Measurements from ENCODE around the gene HIBCH.
"Not testable (repeated sequence)": the region's sequence is repeated elsewhere in the genome, so short reads cannot be mapped to it uniquely, and the experiment has no call there.

Gene HIBCH

GRCh38 chr2:190261851-190262250 is 57.8 kb downstream of the HIBCH start:
- Histone ChIP-seq H3K9ac (ENCODE audit: insufficient read length, low read depth) (no peak overlapping the region), H3K4me3 (ENCODE audit: insufficient read length, low read depth) (no peak overlapping the region), H3K36me3 (ENCODE audit: insufficient read depth, insufficient read length, low read length) (peaks cover 8% of the 10 kb centered on the region), H3K4me1 (ENCODE audit: insufficient read depth, insufficient read length) (no peaks in the 10 kb centered on the region), H3K27me3 (ENCODE audit: insufficient read depth, insufficient read length) (no peaks in the 10 kb centered on the region), H3K9me3 (ENCODE audit: insufficient read depth, low read length) (peaks cover 14% of the 10 kb centered on the region; the same call in 1 of the 2 replicates)
- DNase-seq (ENCODE audit: low read depth, low spot score), result no peak
- no peak for TF ChIP-seq YY1 (IDR thresholded peaks at IDR 0.05; ENCODE audit: insufficient read depth, insufficient read length)
- TF ChIP-seq ZNF274 (IDR thresholded peaks at IDR 0.05; ENCODE audit: low read depth, low read length), result no peak
- TF ChIP-seq SUZ12 (IDR thresholded peaks at IDR 0.05; ENCODE audit: extremely low read depth, insufficient read depth, insufficient read length), result no peak

- no peak for DNase-seq (ENCODE audit: low read depth, low spot score)
- Histone ChIP-seq H3K4me1 (ENCODE audit: insufficient read depth, insufficient read length) (no peaks in the 10 kb centered on the region), H3K4me3 (ENCODE audit: insufficient read length, low read depth) (no peak overlapping the region), H3K9me3 (ENCODE audit: insufficient read depth, low read length) (no peaks in the 10 kb centered on the region), H3K9ac (ENCODE audit: insufficient read length, low read depth) (no peak overlapping the region), H3K36me3 (ENCODE audit: insufficient read depth, insufficient read length, low read length) (peaks cover 20% of the 10 kb centered on the region), H3K27me3 (ENCODE audit: insufficient read depth, insufficient read length) (no peaks in the 10 kb centered on the region)
- no peak for TF ChIP-seq ZNF274 (IDR thresholded peaks at IDR 0.05; ENCODE audit: low read depth, low read length)
- no peak for TF ChIP-seq SUZ12 (IDR thresholded peaks at IDR 0.05; ENCODE audit: extremely low read depth, insufficient read depth, insufficient read length)
- no peak for TF ChIP-seq YY1 (IDR thresholded peaks at IDR 0.05; ENCODE audit: insufficient read depth, insufficient read length)
Measured at GRCh38 chr2:190256087-190256486, 63.5 kb downstream of the HIBCH start.

GRCh38 chr2:190255676-190256075 is 64.0 kb downstream of the HIBCH start:
- H3K4me3 ChIP-seq (ENCODE audit: insufficient read length, low read depth), result no peak overlapping the region
- H3K9ac ChIP-seq (ENCODE audit: insufficient read length, low read depth), result no peak overlapping the region
- peaks cover 20% of the 10 kb centered on the region for H3K36me3 ChIP-seq (ENCODE audit: insufficient read depth, insufficient read length, low read length)
- no peaks in the 10 kb centered on the region for H3K4me1 ChIP-seq (ENCODE audit: insufficient read depth, insufficient read length)
- H3K9me3 ChIP-seq (ENCODE audit: insufficient read depth, low read length), result no peaks in the 10 kb centered on the region
- DNase-seq (ENCODE audit: low read depth, low spot score), result no peak
- TF ChIP-seq YY1 (IDR thresholded peaks at IDR 0.05; ENCODE audit: insufficient read depth, insufficient read length) (no peak), SUZ12 (IDR thresholded peaks at IDR 0.05; ENCODE audit: extremely low read depth, insufficient read depth, insufficient read length) (no peak), ZNF274 (IDR thresholded peaks at IDR 0.05; ENCODE audit: low read depth, low read length) (no peak)
- no peaks in the 10 kb centered on the region for H3K27me3 ChIP-seq (ENCODE audit: insufficient read depth, insufficient read length)

GRCh38 chr2:190254063-190254850 is 65.4 kb downstream of the HIBCH start:
- H3K9me3 ChIP-seq (ENCODE audit: insufficient read depth, low read length), result no peaks in the 10 kb centered on the region
- H3K4me3 ChIP-seq (ENCODE audit: insufficient read length, low read depth), result no peak overlapping the region
- H3K9ac ChIP-seq (ENCODE audit: insufficient read length, low read depth), result no peak overlapping the region
- DNase-seq (ENCODE audit: low read depth, low spot score), result no peak
- no peaks in the 10 kb centered on the region for H3K27me3 ChIP-seq (ENCODE audit: insufficient read depth, insufficient read length)
- H3K4me1 ChIP-seq (ENCODE audit: insufficient read depth, insufficient read length), result no peaks in the 10 kb centered on the region
- TF ChIP-seq YY1 (IDR thresholded peaks at IDR 0.05; ENCODE audit: insufficient read depth, insufficient read length) (no peak), ZNF274 (IDR thresholded peaks at IDR 0.05; ENCODE audit: low read depth, low read length) (no peak), SUZ12 (IDR thresholded peaks at IDR 0.05; ENCODE audit: extremely low read depth, insufficient read depth, insufficient read length) (no peak)
- H3K36me3 ChIP-seq (ENCODE audit: insufficient read depth, insufficient read length, low read length), result peaks cover 20% of the 10 kb centered on the region

GRCh38 chr2:190250421-190250820 is 69.2 kb downstream of the HIBCH start:
- no peaks in the 10 kb centered on the region for H3K9me3 ChIP-seq (ENCODE audit: insufficient read depth, low read length)
- H3K27me3 ChIP-seq (ENCODE audit: insufficient read depth, insufficient read length), result no peaks in the 10 kb centered on the region
- peaks cover 8% of the 10 kb centered on the region for H3K36me3 ChIP-seq (ENCODE audit: insufficient read depth, insufficient read length, low read length)
- no peak for TF ChIP-seq SUZ12 (IDR thresholded peaks at IDR 0.05; ENCODE audit: extremely low read depth, insufficient read depth, insufficient read length)
- no peak for TF ChIP-seq YY1 (IDR thresholded peaks at IDR 0.05; ENCODE audit: insufficient read depth, insufficient read length)
- no peak for TF ChIP-seq ZNF274 (IDR thresholded peaks at IDR 0.05; ENCODE audit: low read depth, low read length)
- no peak overlapping the region for H3K4me3 ChIP-seq (ENCODE audit: insufficient read length, low read depth)
- no peak for DNase-seq (ENCODE audit: low read depth, low spot score)
- H3K9ac ChIP-seq (ENCODE audit: insufficient read length, low read depth), result no peak overlapping the region
- no peaks in the 10 kb centered on the region for H3K4me1 ChIP-seq (ENCODE audit: insufficient read depth, insufficient read length)

GRCh38 chr2:190235551-190236075 is 84.0 kb downstream of the HIBCH start:
- H3K9me3 ChIP-seq (ENCODE audit: insufficient read depth, low read length), result no peaks in the 10 kb centered on the region
- no peaks in the 10 kb centered on the region for H3K27me3 ChIP-seq (ENCODE audit: insufficient read depth, insufficient read length)
- no peak for DNase-seq (ENCODE audit: low read depth, low spot score)
- H3K9ac ChIP-seq (ENCODE audit: insufficient read length, low read depth), result no peak overlapping the region
- H3K4me1 ChIP-seq (ENCODE audit: insufficient read depth, insufficient read length), result no peaks in the 10 kb centered on the region
- TF ChIP-seq ZNF274 (IDR thresholded peaks at IDR 0.05; ENCODE audit: low read depth, low read length) (no peak), SUZ12 (IDR thresholded peaks at IDR 0.05; ENCODE audit: extremely low read depth, insufficient read depth, insufficient read length) (no peak), YY1 (IDR thresholded peaks at IDR 0.05; ENCODE audit: insufficient read depth, insufficient read length) (no peak)
- no peak overlapping the region for H3K4me3 ChIP-seq (ENCODE audit: insufficient read length, low read depth)
- no peaks in the 10 kb centered on the region for H3K36me3 ChIP-seq (ENCODE audit: insufficient read depth, insufficient read length, low read length)

- H3K4me1 ChIP-seq (ENCODE audit: insufficient read depth, insufficient read length), result no peaks in the 10 kb centered on the region
- no peak for DNase-seq (ENCODE audit: low read depth, low spot score)
- TF ChIP-seq SUZ12 (IDR thresholded peaks at IDR 0.05; ENCODE audit: extremely low read depth, insufficient read depth, insufficient read length) (no peak), ZNF274 (IDR thresholded peaks at IDR 0.05; ENCODE audit: low read depth, low read length) (no peak), YY1 (IDR thresholded peaks at IDR 0.05; ENCODE audit: insufficient read depth, insufficient read length) (no peak)
- H3K36me3 ChIP-seq (ENCODE audit: insufficient read depth, insufficient read length, low read length), result no peaks in the 10 kb centered on the region
- no peaks in the 10 kb centered on the region for H3K9me3 ChIP-seq (ENCODE audit: insufficient read depth, low read length)
- no peak overlapping the region for H3K4me3 ChIP-seq (ENCODE audit: insufficient read length, low read depth)
- H3K9ac ChIP-seq (ENCODE audit: insufficient read length, low read depth), result no peak overlapping the region
- no peaks in the 10 kb centered on the region for H3K27me3 ChIP-seq (ENCODE audit: insufficient read depth, insufficient read length)
Measured at GRCh38 chr2:190235101-190235500, 84.5 kb downstream of the HIBCH start.

GRCh38 chr2:190223989-190224388 is 95.6 kb downstream of the HIBCH start:
- not testable (repeated sequence) for H3K9ac ChIP-seq (ENCODE audit: insufficient read length, low read depth); H3K36me3 ChIP-seq (ENCODE audit: insufficient read depth, insufficient read length, low read length); DNase-seq (ENCODE audit: low read depth, low spot score); H3K4me3 ChIP-seq (ENCODE audit: insufficient read length, low read depth); H3K27me3 ChIP-seq (ENCODE audit: insufficient read depth, insufficient read length); H3K4me1 ChIP-seq (ENCODE audit: insufficient read depth, insufficient read length)
- peaks cover 15% of the 10 kb centered on the region; the same call in 1 of the 2 replicates for H3K9me3 ChIP-seq (ENCODE audit: insufficient read depth, low read length)

GRCh38 chr2:190222745-190223144 is 96.9 kb downstream of the HIBCH start:
- H3K9ac ChIP-seq (ENCODE audit: insufficient read length, low read depth); H3K4me3 ChIP-seq (ENCODE audit: insufficient read length, low read depth); H3K36me3 ChIP-seq (ENCODE audit: insufficient read depth, insufficient read length, low read length); H3K4me1 ChIP-seq (ENCODE audit: insufficient read depth, insufficient read length); H3K27me3 ChIP-seq (ENCODE audit: insufficient read depth, insufficient read length); DNase-seq (ENCODE audit: low read depth, low spot score): not testable (repeated sequence)
- peaks cover 15% of the 10 kb centered on the region; the same call in 1 of the 2 replicates for H3K9me3 ChIP-seq (ENCODE audit: insufficient read depth, low read length)
